ENCODE measurements around the gene TCF7L1. TPM values are rescaled to one million over a fixed set of nuclear protein-coding genes. Genes with fewer than 3 reads are reported as not detected.

The TCF7L1 gene
- total and polyA plus RNA-seq, 2 of the 13 experiments (the other 11 are each of a cell fraction or from before 2014, with no cell fraction given): 0.04 to 0.15 TPM

DNA sequence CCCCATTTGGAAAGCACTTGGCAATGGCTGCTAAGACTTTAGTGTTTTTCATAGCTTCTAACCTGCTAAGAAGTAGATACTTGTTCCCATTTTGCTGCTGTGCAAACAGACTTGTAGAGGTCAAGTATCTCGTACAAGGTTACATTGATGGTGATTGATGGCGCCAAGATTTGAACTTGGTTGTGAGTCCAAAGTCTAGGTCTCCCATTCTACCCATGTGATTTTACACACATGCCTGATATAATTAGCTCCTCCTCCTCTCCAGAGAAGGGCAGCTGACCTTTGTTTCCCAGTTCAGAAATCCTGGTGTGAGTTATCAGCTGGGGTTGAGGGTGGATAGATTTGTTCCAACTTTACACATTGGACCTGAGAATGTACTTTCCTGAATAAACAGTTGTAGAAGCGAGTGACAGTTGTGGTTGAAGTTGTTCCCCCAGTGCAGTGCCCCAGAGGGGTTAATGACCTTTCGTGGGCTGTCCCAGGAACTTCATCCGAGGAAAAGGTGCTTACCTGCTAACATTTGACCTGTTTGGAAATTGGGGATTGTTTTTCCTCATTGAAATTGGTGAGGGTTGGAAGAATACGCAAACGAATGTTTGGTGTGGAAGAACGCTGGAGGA lies 10.4 kb downstream of the TCF7L1 start (continued):
- TF ChIP-seq CEBPG (CRISPR knock-in tag; IDR thresholded peaks at IDR 0.05): 0 out of 2 replicates have a peak, but pooled peaks have one; percentile 7
- TF ChIP-seq ZNF709 (CRISPR knock-in tag; IDR thresholded peaks at IDR 0.05): no peak; the same call in 1 of the 2 replicates
- TF ChIP-seq ELF1 (CRISPR knock-in tag; IDR thresholded peaks at IDR 0.05): no peak
- TF ChIP-seq ZSCAN22 (CRISPR knock-in tag; IDR thresholded peaks at IDR 0.05): no peak
- no peak for TF ChIP-seq DNMT3B (CRISPR knock-in tag; conservative IDR thresholded peaks at IDR 0.05)
- TF ChIP-seq, protein P1, sequence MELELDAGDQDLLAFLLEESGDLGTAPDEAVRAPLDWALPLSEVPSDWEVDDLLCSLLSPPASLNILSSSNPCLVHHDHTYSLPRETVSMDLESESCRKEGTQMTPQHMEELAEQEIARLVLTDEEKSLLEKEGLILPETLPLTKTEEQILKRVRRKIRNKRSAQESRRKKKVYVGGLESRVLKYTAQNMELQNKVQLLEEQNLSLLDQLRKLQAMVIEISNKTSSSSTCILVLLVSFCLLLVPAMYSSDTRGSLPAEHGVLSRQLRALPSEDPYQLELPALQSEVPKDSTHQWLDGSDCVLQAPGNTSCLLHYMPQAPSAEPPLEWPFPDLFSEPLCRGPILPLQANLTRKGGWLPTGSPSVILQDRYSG (CRISPR knock-in tag; IDR thresholded peaks at IDR 0.05): no peak
- TF ChIP-seq, protein P2, sequence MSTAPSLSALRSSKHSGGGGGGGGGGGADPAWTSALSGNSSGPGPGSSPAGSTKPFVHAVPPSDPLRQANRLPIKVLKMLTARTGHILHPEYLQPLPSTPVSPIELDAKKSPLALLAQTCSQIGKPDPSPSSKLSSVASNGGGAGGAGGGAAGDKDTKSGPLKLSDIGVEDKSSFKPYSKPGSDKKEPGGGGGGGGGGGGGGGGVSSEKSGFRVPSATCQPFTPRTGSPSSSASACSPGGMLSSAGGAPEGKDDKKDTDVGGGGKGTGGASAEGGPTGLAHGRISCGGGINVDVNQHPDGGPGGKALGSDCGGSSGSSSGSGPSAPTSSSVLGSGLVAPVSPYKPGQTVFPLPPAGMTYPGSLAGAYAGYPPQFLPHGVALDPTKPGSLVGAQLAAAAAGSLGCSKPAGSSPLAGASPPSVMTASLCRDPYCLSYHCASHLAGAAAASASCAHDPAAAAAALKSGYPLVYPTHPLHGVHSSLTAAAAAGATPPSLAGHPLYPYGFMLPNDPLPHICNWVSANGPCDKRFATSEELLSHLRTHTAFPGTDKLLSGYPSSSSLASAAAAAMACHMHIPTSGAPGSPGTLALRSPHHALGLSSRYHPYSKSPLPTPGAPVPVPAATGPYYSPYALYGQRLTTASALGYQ (CRISPR knock-in tag; IDR thresholded peaks at IDR 0.05): peak; percentile 64; the same call in 1 of the 2 replicates
- peak; percentile 35; the same call in 1 of the 2 replicates for TF ChIP-seq NCOA2 (CRISPR knock-in tag; IDR thresholded peaks at IDR 0.05)
- TF ChIP-seq, protein P3, sequence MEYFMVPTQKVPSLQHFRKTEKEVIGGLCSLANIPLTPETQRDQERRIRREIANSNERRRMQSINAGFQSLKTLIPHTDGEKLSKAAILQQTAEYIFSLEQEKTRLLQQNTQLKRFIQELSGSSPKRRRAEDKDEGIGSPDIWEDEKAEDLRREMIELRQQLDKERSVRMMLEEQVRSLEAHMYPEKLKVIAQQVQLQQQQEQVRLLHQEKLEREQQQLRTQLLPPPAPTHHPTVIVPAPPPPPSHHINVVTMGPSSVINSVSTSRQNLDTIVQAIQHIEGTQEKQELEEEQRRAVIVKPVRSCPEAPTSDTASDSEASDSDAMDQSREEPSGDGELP (IDR thresholded peaks at IDR 0.05; ENCODE audit: borderline replicate concordance, low read depth): peak; percentile 94
- TF ChIP-seq ZNF543 (CRISPR knock-in tag; IDR thresholded peaks at IDR 0.05): no peak
- TF ChIP-seq MED1 (CRISPR knock-in tag; IDR thresholded peaks at IDR 0.05): peak; percentile 49; the same call in 1 of the 2 replicates
- TF ChIP-seq, protein P4, sequence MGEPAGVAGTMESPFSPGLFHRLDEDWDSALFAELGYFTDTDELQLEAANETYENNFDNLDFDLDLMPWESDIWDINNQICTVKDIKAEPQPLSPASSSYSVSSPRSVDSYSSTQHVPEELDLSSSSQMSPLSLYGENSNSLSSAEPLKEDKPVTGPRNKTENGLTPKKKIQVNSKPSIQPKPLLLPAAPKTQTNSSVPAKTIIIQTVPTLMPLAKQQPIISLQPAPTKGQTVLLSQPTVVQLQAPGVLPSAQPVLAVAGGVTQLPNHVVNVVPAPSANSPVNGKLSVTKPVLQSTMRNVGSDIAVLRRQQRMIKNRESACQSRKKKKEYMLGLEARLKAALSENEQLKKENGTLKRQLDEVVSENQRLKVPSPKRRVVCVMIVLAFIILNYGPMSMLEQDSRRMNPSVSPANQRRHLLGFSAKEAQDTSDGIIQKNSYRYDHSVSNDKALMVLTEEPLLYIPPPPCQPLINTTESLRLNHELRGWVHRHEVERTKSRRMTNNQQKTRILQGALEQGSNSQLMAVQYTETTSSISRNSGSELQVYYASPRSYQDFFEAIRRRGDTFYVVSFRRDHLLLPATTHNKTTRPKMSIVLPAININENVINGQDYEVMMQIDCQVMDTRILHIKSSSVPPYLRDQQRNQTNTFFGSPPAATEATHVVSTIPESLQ (CRISPR knock-in tag; conservative IDR thresholded peaks at IDR 0.05): no peak
- TF ChIP-seq, protein P5, sequence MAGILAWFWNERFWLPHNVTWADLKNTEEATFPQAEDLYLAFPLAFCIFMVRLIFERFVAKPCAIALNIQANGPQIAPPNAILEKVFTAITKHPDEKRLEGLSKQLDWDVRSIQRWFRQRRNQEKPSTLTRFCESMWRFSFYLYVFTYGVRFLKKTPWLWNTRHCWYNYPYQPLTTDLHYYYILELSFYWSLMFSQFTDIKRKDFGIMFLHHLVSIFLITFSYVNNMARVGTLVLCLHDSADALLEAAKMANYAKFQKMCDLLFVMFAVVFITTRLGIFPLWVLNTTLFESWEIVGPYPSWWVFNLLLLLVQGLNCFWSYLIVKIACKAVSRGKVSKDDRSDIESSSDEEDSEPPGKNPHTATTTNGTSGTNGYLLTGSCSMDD (CRISPR knock-in tag; IDR thresholded peaks at IDR 0.05): no peak
- no peak for TF ChIP-seq FOXA1 (IDR thresholded peaks at IDR 0.05)
- TF ChIP-seq FOXA1 (CRISPR knock-in tag; IDR thresholded peaks at IDR 0.05): no peak
- TF ChIP-seq TCF7 (IDR thresholded peaks at IDR 0.05; ENCODE audit: low read depth): peak; percentile 57; the same call in 1 of the 2 replicates
- peak; percentile 95 for TF ChIP-seq GFI1 (CRISPR knock-in tag; IDR thresholded peaks at IDR 0.05; ENCODE audit: borderline replicate concordance)
- peak; percentile 91 for TF ChIP-seq NR2F2 (IDR thresholded peaks at IDR 0.05; ENCODE audit: borderline replicate concordance, low read depth)
- TF ChIP-seq BORCS8-MEF2B (CRISPR knock-in tag; IDR thresholded peaks at IDR 0.05): 0 out of 2 replicates have a peak, but pooled peaks have one; percentile 25
- no peak for TF ChIP-seq ZNF7 (CRISPR knock-in tag; IDR thresholded peaks at IDR 0.05)
- no peak for TF ChIP-seq THYN1 (CRISPR knock-in tag; IDR thresholded peaks at IDR 0.05; ENCODE audit: borderline replicate concordance, low read depth)
- peak; percentile 47; the same call in 1 of the 2 replicates for TF ChIP-seq ZBTB7B (CRISPR knock-in tag; IDR thresholded peaks at IDR 0.05)
- no peak for TF ChIP-seq ZNF143 (CRISPR knock-in tag; IDR thresholded peaks at IDR 0.05)
- TF ChIP-seq FOXP1 (IDR thresholded peaks at IDR 0.05): peak; percentile 17; the same call in 1 of the 2 replicates
- TF ChIP-seq FOXP1 (CRISPR knock-in tag; IDR thresholded peaks at IDR 0.05): peak; percentile 69
- no peak for TF ChIP-seq GATAD1 (CRISPR knock-in tag; IDR thresholded peaks at IDR 0.05)
- no peak for TF ChIP-seq SP1 (IDR thresholded peaks at IDR 0.05)
- TF ChIP-seq SP1 (CRISPR knock-in tag; IDR thresholded peaks at IDR 0.05): no peak

Measured in HepG2 (cell line).